Stimulated activated CD8-positive, alpha-beta memory T cell treated with anti-CD3 and anti-CD28 coated beads, Interleukin-12 subunit alpha, Interleukin-12 subunit beta, amount 100 ng/mL, for 4 hours (primary cell): ENCODE results near the gene ZNF202.

ENCODE experiments used
- DNase-seq: peaks from one replicate; pipeline ENCODE4 v3.0.0-alpha.2; 2020; ENCODE audit warnings: low read depth

Gene ZNF202

DNA sequence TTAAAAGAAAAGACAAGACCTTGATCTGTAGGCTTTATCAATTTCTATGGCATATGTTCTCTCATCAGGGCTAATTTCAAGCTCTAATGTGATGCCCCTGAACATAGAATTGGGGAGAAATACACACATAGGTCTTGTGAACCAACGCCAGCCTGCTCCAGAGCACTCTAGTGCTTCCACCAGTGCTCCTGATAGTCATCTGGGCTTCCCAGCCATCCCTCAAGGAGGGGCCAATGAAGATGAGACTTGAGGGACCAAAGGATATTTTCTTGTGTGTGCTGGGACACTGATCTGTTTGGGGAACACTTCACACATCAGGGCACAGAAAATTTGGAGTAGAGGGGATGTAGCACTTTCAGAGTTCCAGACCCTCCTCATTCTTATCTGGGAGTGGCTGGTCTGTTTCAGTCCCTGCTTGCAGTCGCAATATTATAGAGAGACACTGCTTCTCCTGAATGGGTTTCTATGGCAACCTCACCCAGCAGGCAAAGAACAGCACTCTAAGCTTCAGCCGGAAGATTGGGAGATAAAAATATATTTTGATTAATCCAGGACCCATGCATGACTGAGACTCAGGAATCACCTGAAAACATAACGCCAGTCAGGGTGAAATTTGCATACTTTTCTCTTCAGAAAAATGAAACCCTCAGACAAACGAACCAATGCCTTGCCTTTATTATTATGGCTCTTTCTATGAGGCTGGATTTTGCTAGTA lies 58.6 kb downstream of the ZNF202 start:
- no peak for DNase-seq

DNA sequence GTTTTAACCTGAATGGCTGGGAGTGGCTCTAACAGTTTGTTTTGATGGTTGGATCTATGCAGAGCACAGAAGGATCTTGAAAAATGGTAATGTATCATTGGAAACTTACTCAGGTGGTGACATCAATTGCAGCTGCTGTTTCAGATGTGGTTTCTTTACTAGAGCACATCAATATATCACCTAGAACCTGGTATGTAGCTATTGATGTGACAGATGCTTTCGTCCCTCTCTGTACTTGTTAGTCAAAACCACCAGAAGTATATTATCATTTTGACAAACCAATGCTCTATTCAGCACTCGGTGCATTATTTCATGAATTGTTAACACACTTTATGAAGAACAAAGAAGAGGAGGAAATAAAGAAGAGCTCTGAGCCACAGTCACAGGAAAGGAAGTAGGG lies 60.4 kb downstream of the ZNF202 start:
- no peak for DNase-seq

DNA sequence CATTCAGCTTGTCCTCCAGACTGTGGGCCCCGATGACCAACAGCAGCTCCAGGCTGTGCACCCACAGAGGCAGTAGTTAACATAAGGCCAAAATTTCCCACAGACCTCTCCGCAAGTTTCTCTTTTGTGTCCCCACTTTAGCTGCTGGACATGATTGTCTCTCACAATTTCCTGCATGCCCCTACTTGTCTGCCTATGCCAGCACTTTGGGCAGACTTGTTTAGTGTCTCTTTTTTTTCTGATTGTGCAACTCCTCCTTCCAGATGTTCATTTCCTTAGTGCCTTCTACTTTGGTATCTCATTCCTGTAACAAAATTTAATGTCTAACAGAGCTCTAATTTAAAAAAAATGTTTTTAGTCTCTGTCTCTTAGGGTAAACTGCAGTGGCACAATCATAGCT lies 63.2 kb downstream of the ZNF202 start:
- DNase-seq: no peak

DNA sequence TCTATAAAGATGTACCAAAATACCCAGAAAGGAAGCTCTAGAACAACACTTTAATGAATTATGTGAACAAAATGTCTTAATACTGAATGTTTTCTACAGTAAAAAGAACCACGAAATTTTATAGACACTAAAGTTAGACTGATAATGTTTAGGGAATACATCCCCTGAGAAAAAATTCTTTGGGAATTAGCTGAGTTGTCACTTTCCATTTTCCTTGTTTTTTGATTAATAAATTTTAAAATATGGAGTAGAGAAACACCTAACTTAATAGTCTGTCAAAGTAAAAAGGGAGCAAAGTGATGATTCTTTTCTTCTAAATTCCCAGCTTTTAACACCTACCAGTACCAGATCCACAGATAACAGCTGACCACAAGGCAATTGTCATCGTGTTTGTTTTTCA lies 64.0 kb downstream of the ZNF202 start:
- no peak for DNase-seq

DNA sequence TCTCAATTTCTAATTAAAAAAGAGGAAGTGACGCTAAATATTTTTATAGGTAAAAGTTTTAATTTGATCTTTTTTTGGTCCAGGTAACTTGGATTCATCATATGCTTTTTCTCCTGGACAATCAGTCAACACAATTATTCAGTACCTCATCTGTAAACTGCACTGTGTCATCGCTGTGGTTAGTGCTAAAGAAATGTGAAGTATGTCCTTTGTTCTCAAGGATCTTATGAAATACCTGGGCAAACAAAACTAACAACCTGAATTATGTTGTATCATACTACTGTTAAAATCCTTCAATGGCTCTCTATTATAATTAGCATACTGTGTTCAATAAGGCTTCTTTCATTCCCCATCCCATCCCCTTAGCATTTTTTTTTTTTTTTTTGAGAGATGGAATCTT lies 67.2 kb downstream of the ZNF202 start:
- no peak for DNase-seq
